Adrenal gland (tissue), 12 donors: ENCODE data around the gene CSTPP1. TPM values are rescaled to one million over a fixed set of nuclear protein-coding genes. Genes with fewer than 3 reads are reported as not detected.
A peak's percentile ranks its signal among the peaks of the same experiment; 100 is the strongest.

Experiments
- DNase-seq, 7 donors: peaks; one replicate each; pipeline ENCODE4 v3.0.0-alpha.2; 2019 to 2020
- H3K27ac ChIP-seq, 5 donors: fragments of 200-600 bp; sonication (generic) in 4 of 5; 1 replicate in 3 of 5; 2 replicates in 2 of 5; pipeline versions ENCODE4 v1.5.1 to v1.8.0; 2016 to 2020; ENCODE audit warnings: mild to moderate bottlenecking in 1 of 5
- H3K27me3 ChIP-seq: fragments of 200-600 bp; 2 replicates; pipeline ENCODE4 v1.8.0; 2021
- H3K36me3 ChIP-seq, 2 donors: fragments of 200-600 bp; replicated peaks in 1 of 2; 1 replicate in 1 of 2; 2 replicates in 1 of 2; pipeline versions ENCODE4 v1.5.1 to v1.8.0; 2018 to 2022
- H3K4me1 ChIP-seq, 2 donors: fragments of 200-600 bp; replicated peaks in 1 of 2; 1 replicate in 1 of 2; 2 replicates in 1 of 2; pipeline versions ENCODE4 v1.5.1 to v1.8.0; 2018 to 2021
- H3K4me3 ChIP-seq, 4 donors: fragments of 200-600 bp; sonication (generic) in 3 of 4; one replicate each; pipeline ENCODE4 v1.5.1; 2016 to 2018
- H3K9me3 ChIP-seq, 3 donors: fragments of 200-600 bp; sonication (generic) in 1 of 3; replicated peaks in 1 of 3; 1 replicate in 2 of 3; 2 replicates in 1 of 3; pipeline versions ENCODE4 v1.5.1 to v1.8.0; 2016 to 2021
- CTCF ChIP-seq, 6 experiments: fragments of 450-650 bp in 4 of 6; fragments of 200-600 bp in 2 of 6; sonication (generic) in 1 of 6; IDR thresholded peaks; 1 replicate in 5 of 6; 2 replicates in 1 of 6; pipeline versions ENCODE4 v1.5.1 to v1.8.0; 2016 to 2021; ENCODE audit warnings: antibody characterized with exemption in 6 of 6, mild to moderate bottlenecking in 2 of 6, moderate library complexity in 1 of 6
- POLR2A ChIP-seq, 2 donors: fragments of 450-650 bp; IDR thresholded peaks; one replicate each; pipeline ENCODE4 v1.6.1; 2017; ENCODE audit warnings: antibody characterized with exemption in 2 of 2, mild to moderate bottlenecking in 2 of 2, moderate library complexity in 1 of 2
- WGBS, 4 donors: extraction: QIAGEN DNeasy Blood & Tissue Kit in 2 of 4; methylation state at CpG; one replicate each; pipeline versions ENCODE4 v1.1.5 to v1.1.7; 2013 to 2017; 5-methylcytosine and 5-hydroxymethylcytosine counted together
- intact Hi-C, 2 donors: fragments of 100-400 bp; cut with DNase I; formaldehyde crosslinking; loops; one replicate each; pipeline versions ENCODE4 v1.14.1 to v1.15.0; 2022 to 2023
- polyA plus RNA-seq, 3 donors: library from polyadenylated mRNA; stranded (reverse); fragments of 200-250 nt in 2 of 3; fragments of 350-450 nt in 1 of 3; fragmentation: Illumina TruSeq in 1 of 3; extraction: RNeasy Lipid Tissue Mini Kit (QIAGEN cat#74804) in 1 of 3; gene quantifications; one replicate each; pipeline ENCODE4 v1.2.3, GENCODE V29; 2013 to 2014
- total RNA-seq, 9 donors: library from RNA; depleted of rRNA in 4 of 9; stranded (reverse); fragments of >200 nt in 4 of 9; fragments of 120-200 nt in 1 of 9; fragmentation: NEBNext Ultra II Directional in 1 of 9; extraction: Animal tissue kit (Norgen Biotek cat#: 25700) in 1 of 9; gene quantifications; one replicate each; pipeline versions ENCODE4 v1.1.0 to v1.2.4, GENCODE V29; 2013 to 2023
- donor health status: healthy with polysubstance abuse.
- donor health status: Bipolar disorder and iron deficiency.
- donor health status: DM: yes; HTN: yes; CAD: no.
- donor health status: DM: no; HTN: no; CAD: no.
- donor health status: DM: no; HTN: no; CAD: no.
- donor health status: DM: yes; HTN: yes; CAD: no.

Gene CSTPP1
- total and polyA plus RNA-seq, 12 donors = 17.6 to 63.0 (median 24.4) TPM

- no peak for TF ChIP-seq POLR2A (IDR thresholded peaks at IDR 0.05)
- no peak for TF ChIP-seq CTCF (IDR thresholded peaks at IDR 0.05)
Observed at GRCh38 chr11:47052165-47052564, 115.6 kb downstream of the CSTPP1 start.

GRCh38 chr11:47052576-47052975 is 116.0 kb downstream of the CSTPP1 start:
- Histone ChIP-seq H3K36me3 (no peaks in the 10 kb centered on the region), H3K4me1 (peaks cover 0 to 8% of the 10 kb centered on the region in 2 donors), H3K27ac (no peak overlapping the region), H3K4me3 (no peak overlapping the region), H3K27me3 (no peaks in the 10 kb centered on the region), H3K9me3 (no peaks in the 10 kb centered on the region)
- TF ChIP-seq POLR2A (IDR thresholded peaks at IDR 0.05) = no peak
- no peak for TF ChIP-seq CTCF (IDR thresholded peaks at IDR 0.05)
- DNase-seq = no peak
- intact Hi-C loops = no loop called here

More at GRCh38 chr11:47052165-47052564, 115.6 kb downstream of the CSTPP1 start:
- WGBS, 4 donors = 92 to 95% (median 93%) methylated on average over 7 of the region's 7 CpGs
- Histone ChIP-seq H3K27me3 (no peaks in the 10 kb centered on the region), H3K4me3 (no peak overlapping the region), H3K4me1 (peaks cover 0 to 8% of the 10 kb centered on the region in 2 donors), H3K36me3 (no peaks in the 10 kb centered on the region), H3K27ac (no peak overlapping the region), H3K9me3 (no peaks in the 10 kb centered on the region)
- intact Hi-C loops = no loop called here
- no peak for DNase-seq

GRCh38 chr11:47055534-47055933 is 119.0 kb downstream of the CSTPP1 start:
- Histone ChIP-seq H3K9me3 (no peaks in the 10 kb centered on the region), H3K27ac (no peak overlapping the region), H3K4me3 (no peak overlapping the region), H3K27me3 (no peaks in the 10 kb centered on the region), H3K4me1 (peaks cover 0 to 8% of the 10 kb centered on the region in 2 donors), H3K36me3 (no peaks in the 10 kb centered on the region)
- no peak for TF ChIP-seq POLR2A (IDR thresholded peaks at IDR 0.05)
- TF ChIP-seq CTCF (IDR thresholded peaks at IDR 0.05) = no peak
- 76 to 93% (median 85%) methylated on average over 1 of the region's 1 CpG for WGBS, 4 donors
- intact Hi-C loops = no loop called here
- DNase-seq = no peak

- H3K36me3 ChIP-seq = no peaks in the 10 kb centered on the region
- TF ChIP-seq POLR2A (IDR thresholded peaks at IDR 0.05) (no peak), CTCF (IDR thresholded peaks at IDR 0.05) (no peak)
- no peaks in the 10 kb centered on the region for H3K9me3 ChIP-seq
- H3K27me3 ChIP-seq = no peaks in the 10 kb centered on the region
- intact Hi-C loops = no loop called here
- DNase-seq = peak in 2 of 7 donors; percentile 15 to 23
- WGBS, 4 donors = 52 to 68% (median 61%) methylated on average over 3 of the region's 3 CpGs
- H3K4me1 ChIP-seq = peaks cover 7 to 13% of the 10 kb centered on the region in 2 donors
- no peak overlapping the region for H3K27ac ChIP-seq
- H3K4me3 ChIP-seq = no peak overlapping the region
Observed at GRCh38 chr11:47056261-47056915, 119.8 kb downstream of the CSTPP1 start.
